HCT116 (cell line): ENCODE data around the gene TOPBP1. TPM values are rescaled to one million over a fixed set of nuclear protein-coding genes. Genes with fewer than 3 reads are reported as not detected.

Source experiments
- ATAC-seq: fragments of 200-7000 bp; cut with Tn5 transposase; 2 replicates; pipeline ENCODE4 v1.9.1; 2020; ENCODE audit warnings: mild to moderate bottlenecking, moderate library complexity
- BruUV-seq: library from RNA; stranded (reverse); fragments of 400-500 nt; replicated peaks from 2 replicates; lab custom pipeline; 2021; lab: Mats Ljungman, UMichigan
- CTCF ChIA-PET: fragments of 300-600 bp; sonication (Branson Sonifier 250); formaldehyde crosslinking; loops from one replicate; lab custom pipeline; 2021; ENCODE audit warnings: antibody characterized with exemption; lab: Charles Lee
- POLR2A ChIA-PET: fragments of 300-600, 350-600 bp; sonication (Branson Sonifier 250); formaldehyde crosslinking; loops from one replicate; lab custom pipeline; 2021; ENCODE audit warnings: antibody characterized with exemption; lab: Charles Lee
- RAD21 ChIA-PET, 2 experiments: fragments of 300-600 bp; sonication (Branson Sonifier 250); formaldehyde crosslinking; loops; one replicate each; lab custom pipeline; 2023; ENCODE audit warnings: low total read pairs in 2 of 2; ENCODE audit not compliant: uncharacterized antibody in 2 of 2, unreplicated experiment in 2 of 2, low non-redundant PET in 1 of 2; lab: Charles Lee
- DNase-seq: peaks from one replicate; pipeline ENCODE4 v3.0.0-alpha.2; 2010; ENCODE audit warnings: low read depth, low spot score
- H2AFZ ChIP-seq: fragments of 200-600 bp; shearing (Covaris generic), sonication (generic); 2 replicates; pipeline ENCODE4 v1.6.1; 2017; ENCODE audit warnings: low read depth, mixed run types, mixed read lengths, antibody characterized with exemption, low read length; ENCODE audit not compliant: poor library complexity, severe bottlenecking
- H3K27ac ChIP-seq: 2 replicates; pipeline ENCODE4 v1.5.1; 2012; ENCODE audit warnings: low read depth, low read length
- H3K27me3 ChIP-seq: fragments of 200-600 bp; sonication (generic); 2 replicates; pipeline ENCODE4 v1.6.1; 2016; ENCODE audit warnings: mixed run types, low read length, mixed read lengths; ENCODE audit not compliant: insufficient read depth
- H3K36me3 ChIP-seq, 2 experiments: fragments of 200-500 bp in 1 of 2; fragments of 200-600 bp in 1 of 2; sonication (Bioruptor generic) in 1 of 2; sonication (generic) in 1 of 2; 2 replicates each; pipeline versions ENCODE4 v1.5.1 to v1.6.1; 2014 to 2016; ENCODE audit warnings: low read length in 2 of 2, inconsistent platforms in 1 of 2, mixed read lengths in 1 of 2, mixed run types in 1 of 2; ENCODE audit not compliant: insufficient read depth in 2 of 2, control insufficient read depth in 1 of 2
- H3K4me1 ChIP-seq, 2 experiments: fragments of 200-600 bp in 1 of 2; sonication (generic) in 1 of 2; 2 replicates each; pipeline versions ENCODE4 v1.5.1 to v1.6.1; 2012 to 2017; ENCODE audit warnings: low read length in 2 of 2, inconsistent platforms in 1 of 2, mild to moderate bottlenecking in 1 of 2, mixed read lengths in 1 of 2, mixed run types in 1 of 2, moderate library complexity in 1 of 2; ENCODE audit not compliant: insufficient read depth in 2 of 2, control insufficient read depth in 1 of 2
- H3K4me2 ChIP-seq: fragments of 200-600 bp; sonication (generic); 2 replicates; pipeline ENCODE4 v1.6.1; 2017; ENCODE audit warnings: mixed run types, low read length, mixed read lengths
- H3K4me3 ChIP-seq, 2 experiments: fragments of 200-600 bp in 1 of 2; sonication (generic) in 1 of 2; replicated peaks in 1 of 2; 2 replicates each; pipeline ENCODE4 v1.5.1; 2011 to 2016; ENCODE audit warnings: low read length in 2 of 2, control low read depth in 1 of 2, low read depth in 1 of 2, mild to moderate bottlenecking in 1 of 2, mixed read lengths in 1 of 2, mixed run types in 1 of 2
- H3K79me2 ChIP-seq: fragments of 200-600 bp; sonication (generic); 2 replicates; pipeline ENCODE4 v1.6.1; 2017; ENCODE audit warnings: mild to moderate bottlenecking, mixed run types, low read length, moderate library complexity, mixed read lengths; ENCODE audit not compliant: insufficient read depth
- H3K9ac ChIP-seq: fragments of 200-600 bp; sonication (generic); 2 replicates; pipeline ENCODE4 v1.6.1; 2016; ENCODE audit warnings: low read length, mixed read lengths
- H3K9me2 ChIP-seq: fragments of 200-600 bp; sonication (generic), shearing (Covaris generic); 2 replicates; pipeline ENCODE4 v1.6.1; 2017; ENCODE audit warnings: mixed run types, mild to moderate bottlenecking, moderate library complexity; ENCODE audit not compliant: insufficient read depth
- H3K9me3 ChIP-seq, 2 experiments: fragments of 200-500 bp in 1 of 2; fragments of 200-600 bp in 1 of 2; sonication (Bioruptor generic) in 1 of 2; sonication (generic) in 1 of 2; 2 replicates each; pipeline ENCODE4 v1.6.1; 2014 to 2017; ENCODE audit warnings: low read length in 2 of 2, mixed read lengths in 2 of 2, inconsistent platforms in 1 of 2, low read depth in 1 of 2, mild to moderate bottlenecking in 1 of 2, mixed run types in 1 of 2, moderate library complexity in 1 of 2; ENCODE audit not compliant: control insufficient read depth in 1 of 2, insufficient read depth in 1 of 2
- H4K20me1 ChIP-seq: fragments of 200-600 bp; sonication (generic), shearing (Covaris generic); 2 replicates; pipeline ENCODE4 v1.6.1; 2017; ENCODE audit warnings: mixed run types, mild to moderate bottlenecking, moderate library complexity; ENCODE audit not compliant: insufficient read depth
- ATF3 ChIP-seq: IDR thresholded peaks from 2 replicates; pipeline ENCODE4 v1.6.1; 2012
- EZH2 ChIP-seq: fragments of 200-600 bp; sonication (generic); IDR thresholded peaks from 2 replicates; pipeline ENCODE4 v1.6.1; 2017; ENCODE audit warnings: antibody characterized with exemption, mixed run types
- EZH2phosphoT487 ChIP-seq: fragments of 200-600 bp; IDR thresholded peaks from 2 replicates; pipeline ENCODE4 v1.6.1; 2018; ENCODE audit warnings: antibody characterized with exemption, borderline replicate concordance
- MAX ChIP-seq: IDR thresholded peaks from 2 replicates; pipeline ENCODE4 v1.6.1; 2012
- POLR2A ChIP-seq: IDR thresholded peaks from 2 replicates; pipeline ENCODE4 v1.7.0; 2011; ENCODE audit warnings: borderline replicate concordance; ENCODE audit not compliant: insufficient read depth, insufficient read length; ENCODE audit errors: extremely low read depth
- POLR2AphosphoS5 ChIP-seq: IDR thresholded peaks from 2 replicates; pipeline ENCODE4 v1.6.1; 2011; ENCODE audit warnings: mild to moderate bottlenecking, low read depth, low read length, moderate library complexity
- SRF ChIP-seq: IDR thresholded peaks from 2 replicates; pipeline ENCODE4 v1.6.1; 2012; ENCODE audit warnings: low read depth
- TCF7L2 ChIP-seq: IDR thresholded peaks from 2 replicates; pipeline ENCODE4 v1.7.0; 2011; ENCODE audit warnings: borderline replicate concordance, inconsistent platforms; ENCODE audit not compliant: insufficient read depth, insufficient read length; ENCODE audit errors: extremely low read depth
- YY1 ChIP-seq: IDR thresholded peaks from 2 replicates; pipeline ENCODE4 v1.6.1; 2011; ENCODE audit warnings: low read length, low read depth, moderate library complexity, mild to moderate bottlenecking; ENCODE audit not compliant: insufficient replicate concordance; ENCODE audit errors: extremely low read depth
- ZBTB33 ChIP-seq: IDR thresholded peaks from 2 replicates; pipeline ENCODE4 v1.6.1; 2011; ENCODE audit warnings: mild to moderate bottlenecking, low read length, moderate library complexity; ENCODE audit not compliant: insufficient replicate concordance; ENCODE audit errors: extremely low read depth
- ZFX ChIP-seq: fragments of 450-650 bp; IDR thresholded peaks from 2 replicates; pipeline ENCODE4 v1.6.1; 2017
- ZNF274 ChIP-seq: fragments of 200-500 bp; sonication (Bioruptor generic); IDR thresholded peaks from 2 replicates; pipeline ENCODE4 v1.6.1; 2014; ENCODE audit warnings: mild to moderate bottlenecking, low read depth, low read length, inconsistent platforms
- intact Hi-C: fragments of 100-400 bp; cut with micrococcal nuclease; formaldehyde crosslinking; loops from 2 replicates; pipeline ENCODE4 v1.10.0; 2022
- total RNA-seq: library from RNA; stranded (reverse); gene quantifications from one replicate; pipeline ENCODE4 v1.2.1, GENCODE V29; 2021; ENCODE audit not compliant: unreplicated experiment

Gene TOPBP1
- total RNA-seq, 1 experiment from 2014 or later = 42.2 TPM

- TF ChIP-seq ZBTB33 = no peak
- TF ChIP-seq ZNF274 = no peak
- no peak for TF ChIP-seq SRF
- TF ChIP-seq ATF3 = no peak
- no peak for TF ChIP-seq MAX
- no peak for TF ChIP-seq ZFX
Observed at GRCh38 chr3:133659806-133660205, 1.9 kb downstream of the TOPBP1 start (continued).

GRCh38 chr3:133655731-133656515 is 5.8 kb downstream of the TOPBP1 start:
- H4K20me1 ChIP-seq = peaks cover 8% of the 10 kb centered on the region; the same call in 1 of the 2 replicates
- no peaks in the 10 kb centered on the region for H3K9me3 ChIP-seq
- ChIA-PET CTCF (no interaction called here), POLR2A (no interaction called here), RAD21 (no interaction called here)
- H2AFZ ChIP-seq = no peak overlapping the region
- H3K27ac ChIP-seq = no peak overlapping the region
- no peak overlapping the region for H3K4me3 ChIP-seq
- H3K9ac ChIP-seq = no peak overlapping the region
- DNase-seq = no peak
- no peak overlapping the region for H3K4me2 ChIP-seq
- H3K4me1 ChIP-seq = peaks cover 0 to 6% of the 10 kb centered on the region in 2 experiments; a peak in 2 of 4 replicates
- intact Hi-C loops = no loop called here
- H3K79me2 ChIP-seq = peaks cover 40% of the 10 kb centered on the region
- H3K9me2 ChIP-seq = no peaks in the 10 kb centered on the region
- BruUV-seq = no TSS peak
- no peak for TF ChIP-seq SRF
- TF ChIP-seq YY1 = no peak
- TF ChIP-seq TCF7L2 = no peak
- no peak for TF ChIP-seq POLR2AphosphoS5
- TF ChIP-seq POLR2A = no peak
- TF ChIP-seq EZH2phosphoT487 = no peak
- TF ChIP-seq MAX = no peak
- TF ChIP-seq EZH2 = no peak
- no peak for ATAC-seq
- no peaks in the 10 kb centered on the region for H3K27me3 ChIP-seq
- H3K36me3 ChIP-seq = peaks cover 38 to 40% of the 10 kb centered on the region in 2 experiments
